GM20000 (cell line): Measurements from ENCODE around the gene RIMBP2.

Experiments used
- DNase-seq: peaks from one replicate; pipeline ENCODE4 v3.0.0; 2012; ENCODE audit warnings: low spot score
- TF ChIP-seq, protein P1 (sequence below): IDR thresholded peaks from 2 replicates; pipeline ENCODE4 v1.5.1; 2012; ENCODE audit warnings: mild to moderate bottlenecking, control low read depth; ENCODE audit errors: extremely low read depth, missing control alignments

RIMBP2 gene

DNA sequence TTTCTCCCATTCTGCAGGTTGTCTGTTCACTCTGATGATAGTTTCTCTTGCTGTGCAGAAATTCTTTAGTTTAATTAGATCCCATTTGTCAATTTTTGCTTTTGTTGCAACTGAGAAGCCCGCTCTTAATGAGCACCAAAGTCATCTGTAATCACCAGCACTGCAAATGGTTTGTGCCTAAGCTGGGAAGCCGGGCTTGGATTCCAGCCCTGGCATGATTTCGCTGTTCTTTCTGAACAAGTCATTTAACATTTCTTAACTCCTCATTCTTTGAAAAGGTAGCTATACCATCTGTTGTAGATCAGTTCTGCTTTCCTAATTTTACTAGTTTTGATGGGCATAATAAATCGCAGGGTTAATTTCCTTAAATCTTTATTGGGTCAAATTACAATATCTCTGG lies 346.3 kb downstream of the RIMBP2 start:
- DNase-seq = no peak
- TF ChIP-seq, protein P1, sequence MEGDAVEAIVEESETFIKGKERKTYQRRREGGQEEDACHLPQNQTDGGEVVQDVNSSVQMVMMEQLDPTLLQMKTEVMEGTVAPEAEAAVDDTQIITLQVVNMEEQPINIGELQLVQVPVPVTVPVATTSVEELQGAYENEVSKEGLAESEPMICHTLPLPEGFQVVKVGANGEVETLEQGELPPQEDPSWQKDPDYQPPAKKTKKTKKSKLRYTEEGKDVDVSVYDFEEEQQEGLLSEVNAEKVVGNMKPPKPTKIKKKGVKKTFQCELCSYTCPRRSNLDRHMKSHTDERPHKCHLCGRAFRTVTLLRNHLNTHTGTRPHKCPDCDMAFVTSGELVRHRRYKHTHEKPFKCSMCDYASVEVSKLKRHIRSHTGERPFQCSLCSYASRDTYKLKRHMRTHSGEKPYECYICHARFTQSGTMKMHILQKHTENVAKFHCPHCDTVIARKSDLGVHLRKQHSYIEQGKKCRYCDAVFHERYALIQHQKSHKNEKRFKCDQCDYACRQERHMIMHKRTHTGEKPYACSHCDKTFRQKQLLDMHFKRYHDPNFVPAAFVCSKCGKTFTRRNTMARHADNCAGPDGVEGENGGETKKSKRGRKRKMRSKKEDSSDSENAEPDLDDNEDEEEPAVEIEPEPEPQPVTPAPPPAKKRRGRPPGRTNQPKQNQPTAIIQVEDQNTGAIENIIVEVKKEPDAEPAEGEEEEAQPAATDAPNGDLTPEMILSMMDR = no peak

DNA sequence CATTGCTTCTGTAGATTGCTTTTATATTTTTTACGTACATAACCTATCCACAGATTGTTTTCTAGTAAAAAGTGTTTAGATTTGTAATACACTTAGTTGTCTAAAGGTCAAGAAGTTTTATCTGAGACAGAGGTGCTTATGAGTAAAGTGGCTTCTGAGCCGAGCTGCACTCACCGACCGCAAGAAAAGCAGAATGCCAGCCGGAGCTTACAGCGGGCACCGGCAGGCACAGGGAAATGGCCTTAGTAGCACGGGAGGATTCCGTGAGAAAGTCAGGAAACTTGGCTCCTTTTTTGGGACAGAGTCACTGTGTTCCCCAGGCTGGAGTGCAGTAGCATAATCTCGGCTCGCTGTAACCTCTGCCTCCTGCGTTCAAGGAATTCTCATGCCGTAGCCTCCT lies 348.6 kb downstream of the RIMBP2 start:
- TF ChIP-seq, protein P1 = no peak

DNA sequence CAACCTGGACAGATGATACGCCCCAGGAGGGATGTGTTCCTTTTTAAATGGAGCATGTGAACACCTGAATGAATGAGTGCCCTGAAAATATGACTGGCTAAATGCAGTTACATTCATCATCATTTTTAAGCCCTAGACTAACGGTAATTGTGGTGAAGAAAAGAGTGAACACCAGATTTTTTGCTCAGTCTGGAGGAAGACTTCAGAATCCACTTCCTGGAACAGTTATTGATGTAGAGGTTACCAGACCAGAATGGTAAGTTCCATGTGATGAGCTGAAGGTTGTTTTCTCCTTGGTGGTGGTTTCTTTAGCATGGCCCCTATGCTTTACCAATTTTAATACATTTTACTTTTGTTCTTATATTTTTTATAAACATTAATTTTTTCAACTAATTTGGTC lies 349.1 kb downstream of the RIMBP2 start:
- TF ChIP-seq, protein P1 = no peak

More for the DNA sequence above, 348.6 kb downstream of the RIMBP2 start:
- DNase-seq = no peak

DNA sequence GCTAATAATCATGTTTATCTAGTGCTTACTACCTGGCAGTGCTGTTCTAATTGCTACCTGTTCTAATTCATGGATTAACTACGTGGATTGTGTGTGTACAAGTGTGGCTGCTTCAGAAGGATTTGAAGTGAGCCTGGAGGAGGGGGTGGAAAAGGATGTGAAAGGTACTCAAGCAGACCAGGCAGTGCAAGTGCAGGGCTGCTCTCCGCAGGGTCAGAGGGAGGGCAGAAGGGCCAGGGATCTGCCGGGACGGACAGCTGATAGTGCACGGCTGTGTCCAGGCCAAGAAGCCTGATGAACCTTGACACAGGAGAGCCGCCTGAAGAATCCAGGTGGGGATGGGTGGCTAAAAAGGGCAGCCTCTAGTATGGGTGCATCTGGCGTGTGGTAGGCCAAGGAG lies 349.9 kb downstream of the RIMBP2 start:
- DNase-seq = no peak
- TF ChIP-seq, protein P1 = no peak

More for the DNA sequence above, 349.1 kb downstream of the RIMBP2 start:
- no peak for DNase-seq

DNA sequence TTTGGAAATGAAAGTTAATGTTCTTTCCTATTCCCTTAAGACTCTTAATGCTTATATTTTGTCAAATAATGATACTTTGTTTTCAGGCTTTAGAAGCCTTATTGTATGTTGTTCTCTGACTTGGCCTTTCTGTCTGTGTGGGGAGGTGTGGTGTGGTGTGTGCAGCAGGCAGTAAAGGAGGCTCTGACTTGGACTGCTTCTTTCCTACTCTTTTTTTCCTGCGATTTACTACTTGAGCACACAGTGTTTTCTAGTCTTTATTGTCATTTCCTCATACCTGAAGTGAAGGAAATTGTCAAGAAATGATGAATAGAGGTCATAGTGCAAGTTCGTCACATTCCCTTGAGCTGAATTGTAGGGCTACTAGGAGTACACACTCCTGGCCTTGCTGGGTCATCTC lies 351.5 kb downstream of the RIMBP2 start:
- TF ChIP-seq, protein P1 = no peak
- no peak for DNase-seq

DNA sequence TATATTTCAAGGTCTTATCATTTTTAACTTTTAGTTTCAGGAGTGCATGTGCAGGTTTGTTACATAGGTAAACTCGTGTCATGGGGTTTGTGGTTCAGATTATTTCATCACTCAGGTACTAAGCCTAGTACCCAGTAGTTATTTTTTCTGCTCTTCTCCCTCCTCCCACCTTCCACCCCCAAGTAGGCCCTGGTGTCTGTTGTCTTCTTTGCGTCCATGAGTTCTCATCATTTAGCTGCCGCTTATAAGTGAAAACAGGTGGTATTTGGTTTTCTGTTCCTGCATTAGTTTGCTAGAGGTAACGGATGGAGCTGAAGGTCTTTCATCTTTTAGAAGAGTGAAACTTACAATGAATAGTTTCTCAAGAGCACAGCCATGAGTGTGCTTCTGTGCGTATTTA lies 354.0 kb downstream of the RIMBP2 start:
- DNase-seq = no peak
- TF ChIP-seq, protein P1 = no peak

DNA sequence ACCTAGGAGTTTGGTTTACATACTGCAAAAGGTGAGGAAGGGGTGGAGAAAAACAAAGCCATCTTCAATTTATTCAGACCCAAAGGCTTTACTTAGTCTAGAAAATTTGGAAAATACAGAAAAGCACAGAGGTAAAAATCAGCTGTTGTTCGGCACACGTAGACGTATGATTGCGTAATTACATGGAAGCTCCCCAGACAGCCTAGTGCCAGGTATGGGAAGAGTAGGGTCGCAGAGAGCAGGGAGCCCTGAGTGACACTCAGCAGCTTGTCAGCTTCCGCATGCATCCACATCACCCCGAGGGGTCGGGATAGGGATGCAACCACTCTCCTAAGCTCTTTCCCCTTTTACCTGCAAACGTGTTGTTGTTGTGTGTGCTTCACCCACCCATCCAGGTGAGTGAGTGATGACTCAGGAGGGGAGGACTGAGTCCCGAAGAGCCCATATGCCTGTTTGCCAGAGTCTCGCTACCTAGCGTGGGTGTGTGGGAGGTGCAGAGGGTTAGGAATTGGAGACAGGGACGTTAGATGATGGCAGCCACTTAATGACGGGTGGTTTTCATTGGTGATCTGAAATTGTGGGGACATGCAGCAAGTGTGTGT lies 358.3 kb downstream of the RIMBP2 start:
- no peak for DNase-seq
- TF ChIP-seq, protein P1 = no peak
